IMR-90 (cell line): ENCODE measurements around the gene SF3B3. TPM values are rescaled to one million over a fixed set of nuclear protein-coding genes. Genes with fewer than 3 reads are reported as not detected.

Experiments
- ATAC-seq: fragments of 200-7000 bp; cut with Tn5 transposase; 2 replicates; pipeline ENCODE4 v1.9.1; 2020; ENCODE audit warnings: low read depth, mild to moderate bottlenecking, moderate library complexity
- BruUV-seq: library from RNA; stranded (reverse); fragments of 400-500 nt; replicated peaks from 2 replicates; lab custom pipeline; 2021; lab: Mats Ljungman, UMichigan
- CTCF ChIA-PET: fragments of 300-600 bp; formaldehyde crosslinking; extraction: SDS; loops from one replicate; lab custom pipeline; 2021; ENCODE audit warnings: antibody characterized with exemption; lab: Yijun Ruan, JAX
- POLR2A ChIA-PET: fragments of 300-600 bp; sonication (Branson Sonifier 250); formaldehyde crosslinking; loops from one replicate; lab custom pipeline; 2022; ENCODE audit warnings: antibody characterized with exemption; ENCODE audit not compliant: unreplicated experiment; lab: Charles Lee
- DNase-seq: peaks from one replicate; pipeline ENCODE4 v3.0.0; 2013
- H2AFZ ChIP-seq: replicated peaks from 2 replicates; pipeline ENCODE3; 2013; ENCODE audit warnings: low read length, mild to moderate bottlenecking; ENCODE audit not compliant: poor library complexity
- H2AK5ac ChIP-seq: 2 replicates; pipeline ENCODE4 v1.6.1; 2013; ENCODE audit warnings: low read depth, low read length, inconsistent platforms
- H2AK9ac ChIP-seq: replicated peaks from 2 replicates; pipeline ENCODE3; 2013; ENCODE audit warnings: mild to moderate bottlenecking, low read depth, low read length, moderate library complexity; ENCODE audit not compliant: poor library complexity
- H2BK120ac ChIP-seq: 2 replicates; pipeline ENCODE4 v1.6.1; 2013; ENCODE audit warnings: low read depth, low read length, inconsistent platforms
- H2BK15ac ChIP-seq: 3 replicates; pipeline ENCODE4 v1.6.1; 2013; ENCODE audit warnings: low read depth, low read length, inconsistent platforms
- H2BK20ac ChIP-seq: 2 replicates; pipeline ENCODE4 v1.6.1; 2013; ENCODE audit warnings: low read depth, mild to moderate bottlenecking, inconsistent platforms, low read length, moderate library complexity
- H2BK5ac ChIP-seq: 2 replicates; pipeline ENCODE4 v1.6.1; 2013; ENCODE audit warnings: mild to moderate bottlenecking, low read depth, low read length, inconsistent platforms; ENCODE audit not compliant: poor library complexity, severe bottlenecking
- H3K14ac ChIP-seq: replicated peaks from 2 replicates; pipeline ENCODE4 v1.6.1; 2013; ENCODE audit warnings: low read depth, low read length, inconsistent platforms
- H3K18ac ChIP-seq: 2 replicates; pipeline ENCODE4 v1.6.1; 2013; ENCODE audit warnings: low read depth, low read length, control low read depth
- H3K23ac ChIP-seq: 2 replicates; pipeline ENCODE4 v1.6.1; 2013; ENCODE audit warnings: low read depth, low read length, inconsistent platforms
- H3K27ac ChIP-seq: 2 replicates; pipeline ENCODE4 v1.5.1; 2013; ENCODE audit warnings: mild to moderate bottlenecking, control low read depth, low read length; ENCODE audit not compliant: insufficient read depth
- H3K27me3 ChIP-seq: 2 replicates; pipeline ENCODE4 v1.6.1; 2013; ENCODE audit warnings: low read length; ENCODE audit not compliant: control insufficient read depth, insufficient read depth
- H3K36me3 ChIP-seq: 2 replicates; pipeline ENCODE4 v1.6.1; 2013; ENCODE audit warnings: low read length, mixed read lengths; ENCODE audit not compliant: control insufficient read depth, insufficient read depth
- H3K4ac ChIP-seq: 2 replicates; pipeline ENCODE4 v1.6.1; 2013; ENCODE audit warnings: low read depth, low read length, inconsistent platforms
- H3K4me1 ChIP-seq: 2 replicates; pipeline ENCODE4 v1.6.1; 2013; ENCODE audit warnings: low read length, mixed read lengths; ENCODE audit not compliant: control insufficient read depth, insufficient read depth
- H3K4me2 ChIP-seq: 2 replicates; pipeline ENCODE4 v1.6.1; 2013; ENCODE audit warnings: low read depth, mild to moderate bottlenecking, control low read depth, low read length, moderate library complexity
- H3K4me3 ChIP-seq: 2 replicates; pipeline ENCODE4 v1.5.1; 2013; ENCODE audit warnings: low read depth, mild to moderate bottlenecking, control low read depth, low read length, moderate library complexity; ENCODE audit not compliant: insufficient read depth
- H3K56ac ChIP-seq: 2 replicates; pipeline ENCODE4 v1.6.1; 2013; ENCODE audit warnings: low read length, inconsistent platforms; ENCODE audit not compliant: insufficient read depth; ENCODE audit errors: extremely low read depth
- H3K79me1 ChIP-seq, 2 experiments: 2 replicates each; pipeline ENCODE4 v1.6.1; 2013; ENCODE audit warnings: low read length in 2 of 2, inconsistent platforms in 1 of 2, low read depth in 1 of 2
- H3K9ac ChIP-seq: 2 replicates; pipeline ENCODE4 v1.6.1; 2013; ENCODE audit warnings: low read depth, low read length, control low read depth
- H3K9me1 ChIP-seq: 2 replicates; pipeline ENCODE4 v1.6.1; 2013; ENCODE audit warnings: low read length, inconsistent platforms; ENCODE audit not compliant: insufficient read depth
- H3K9me3 ChIP-seq: 2 replicates; pipeline ENCODE4 v1.6.1; 2013; ENCODE audit warnings: low read length; ENCODE audit not compliant: control insufficient read depth, insufficient read depth
- H4K20me1 ChIP-seq: 2 replicates; pipeline ENCODE4 v1.6.1; 2013; ENCODE audit warnings: low read length, inconsistent platforms; ENCODE audit not compliant: insufficient read depth
- H4K5ac ChIP-seq: 2 replicates; pipeline ENCODE4 v1.6.1; 2013; ENCODE audit warnings: mild to moderate bottlenecking, low read depth, low read length, control low read depth
- H4K8ac ChIP-seq, 2 experiments: 2 replicates each; pipeline ENCODE4 v1.6.1; 2013; ENCODE audit warnings: low read depth in 2 of 2, low read length in 2 of 2, control low read depth in 1 of 2, inconsistent platforms in 1 of 2
- H4K91ac ChIP-seq: 2 replicates; pipeline ENCODE4 v1.6.1; 2013; ENCODE audit warnings: low read depth, low read length, inconsistent platforms; ENCODE audit not compliant: insufficient read depth
- BHLHE40 ChIP-seq: fragments of 150-350 bp; IDR thresholded peaks from 2 replicates; pipeline ENCODE4 v1.6.1; 2016; ENCODE audit warnings: mild to moderate bottlenecking, low read depth, low read length
- CEBPB ChIP-seq: IDR thresholded peaks from 2 replicates; pipeline ENCODE4 v1.6.1; 2012; ENCODE audit warnings: low read depth, low read length, improper control_type of control experiment
- CHD1 ChIP-seq: IDR thresholded peaks from 2 replicates; pipeline ENCODE4 v1.6.1; 2012; ENCODE audit warnings: low read depth, low read length, improper control_type of control experiment
- ELK1 ChIP-seq: fragments of 150-350 bp; IDR thresholded peaks from 2 replicates; pipeline ENCODE4 v1.6.1; 2016; ENCODE audit warnings: low read depth, mild to moderate bottlenecking, low read length, moderate library complexity, borderline replicate concordance
- FOS ChIP-seq: fragments of 150-350 bp; IDR thresholded peaks from 2 replicates; pipeline ENCODE4 v1.6.1; 2016; ENCODE audit warnings: low read depth, low read length
- MAFK ChIP-seq: IDR thresholded peaks from 2 replicates; pipeline ENCODE4 v1.6.1; 2012; ENCODE audit warnings: low read depth, low read length, improper control_type of control experiment
- MAZ ChIP-seq: IDR thresholded peaks from 2 replicates; pipeline ENCODE4 v1.6.1; 2012; ENCODE audit warnings: low read depth, mild to moderate bottlenecking, low read length, improper control_type of control experiment, moderate library complexity, borderline replicate concordance
- MXI1 ChIP-seq: IDR thresholded peaks from 2 replicates; pipeline ENCODE4 v1.6.1; 2012; ENCODE audit warnings: low read depth, mild to moderate bottlenecking, low read length, moderate library complexity, borderline replicate concordance
- NFE2L2 ChIP-seq: fragments of 150-350 bp; IDR thresholded peaks from 2 replicates; pipeline ENCODE4 v1.6.1; 2016; ENCODE audit warnings: low read depth, mild to moderate bottlenecking, low read length
- POLR2A ChIP-seq: IDR thresholded peaks from 2 replicates; pipeline ENCODE4 v1.6.1; 2012; ENCODE audit warnings: mild to moderate bottlenecking, low read depth, low read length
- RAD21 ChIP-seq: IDR thresholded peaks from 2 replicates; pipeline ENCODE4 v1.6.1; 2012; ENCODE audit warnings: low read length, improper control_type of control experiment
- RCOR1 ChIP-seq: IDR thresholded peaks from 2 replicates; pipeline ENCODE4 v1.6.1; 2012; ENCODE audit warnings: mild to moderate bottlenecking, low read length, improper control_type of control experiment; ENCODE audit not compliant: insufficient replicate concordance
- RFX5 ChIP-seq: IDR thresholded peaks from 2 replicates; pipeline ENCODE4 v1.8.0; 2012; ENCODE audit warnings: low read depth, mild to moderate bottlenecking, low read length, moderate library complexity
- SMC3 ChIP-seq: fragments of 150-350 bp; IDR thresholded peaks from 2 replicates; pipeline ENCODE4 v1.6.1; 2016; ENCODE audit warnings: low read depth, mild to moderate bottlenecking, antibody characterized with exemption, low read length, moderate library complexity
- USF2 ChIP-seq: fragments of 150-350 bp; IDR thresholded peaks from 2 replicates; pipeline ENCODE4 v1.6.1; 2017; ENCODE audit warnings: mild to moderate bottlenecking, antibody characterized with exemption, low read length, low read depth
- WGBS, 2 experiments: methylation state at CpG; one replicate each; pipeline versions ENCODE4 v1.1.5 to v1.1.7; 2013; ENCODE audit warnings: missing lambda C conversion rate in 2 of 2; ENCODE audit not compliant: insufficient read length in 1 of 2; ENCODE audit errors: extremely low coverage in 2 of 2; 5-methylcytosine and 5-hydroxymethylcytosine counted together
- dilution Hi-C: fragments of 300-500 bp; cut with HindIII; formaldehyde crosslinking; loops from one replicate; pipeline ENCODE4 v1.14.3; 2018; ENCODE audit warnings: low sequenced_read_pairs; ENCODE audit not compliant: unreplicated experiment
- in situ Hi-C: fragments of 300-500 bp; cut with MboI; formaldehyde crosslinking; loops from 3 replicates; pipeline ENCODE4 v1.14.3; 2019; ENCODE audit warnings: low sequenced_read_pairs, inconsistent platforms, mixed read lengths
- intact Hi-C: fragments of 100-400 bp; cut with micrococcal nuclease; formaldehyde crosslinking; loops from 2 replicates; pipeline ENCODE4 v1.10.0; 2022
- polyA plus RNA-seq, 3 experiments: library from polyadenylated mRNA; depleted of rRNA; stranded (reverse); fragments of >200 nt; gene quantifications; 2 replicates each; pipeline ENCODE4 v1.2.3, GENCODE V29; 2012; ENCODE audit warnings: low replicate concordance in 1 of 3
- total RNA-seq: library from RNA; depleted of rRNA; stranded (reverse); fragments of >200 nt; gene quantifications from 2 replicates; pipeline ENCODE4 v1.2.3, GENCODE V29; 2012
- TF ChIP-seq, protein P1 (sequence below): conservative IDR thresholded peaks from 2 replicates; pipeline ENCODE4 v1.5.1; 2012; ENCODE audit warnings: mild to moderate bottlenecking, low read depth, low read length, improper control_type of control experiment

SF3B3 gene
- total and polyA plus RNA-seq, 2 of the 4 experiments (the other 2 are of a cell fraction), result 97.9 to 134 TPM

GRCh38 chr16:70496513-70496912 is 27.1 kb upstream of the SF3B3 start:
- Histone ChIP-seq H3K18ac (no peak overlapping the region), H2BK5ac (no peak overlapping the region), H3K27me3 (no peaks in the 10 kb centered on the region), H3K4me2 (no peak overlapping the region), H3K9me3 (no peaks in the 10 kb centered on the region), H3K27ac (no peak overlapping the region), H3K9me1 (peaks cover 9% of the 10 kb centered on the region), H2AK5ac (no peak overlapping the region), H3K23ac (no peak overlapping the region), H3K79me1 (no peaks in the 10 kb centered on the region), H2BK20ac (no peak overlapping the region), H3K4me1 (peaks cover 3% of the 10 kb centered on the region), H3K14ac (no peak overlapping the region), H3K4ac (no peak overlapping the region), H2AK9ac (no peak overlapping the region), H4K8ac (no peak overlapping the region), H3K9ac (no peak overlapping the region), H3K4me3 (no peak overlapping the region), H3K56ac (no peak overlapping the region), H2BK15ac (no peak overlapping the region), H2BK120ac (no peak overlapping the region), H3K36me3 (peaks cover 47% of the 10 kb centered on the region), H4K91ac (no peak overlapping the region), H4K5ac (no peak overlapping the region), H4K20me1 (no peaks in the 10 kb centered on the region), H2AFZ (no peak overlapping the region)
- CTCF ChIA-PET, result no interaction called here
- dilution Hi-C loops, result no loop called here
- DNase-seq (no peak), ATAC-seq (no peak)
- intact Hi-C loops, result no loop called here
- TF ChIP-seq POLR2A (no peak), MXI1 (no peak), BHLHE40 (no peak), NFE2L2 (no peak), RAD21 (no peak), ELK1 (no peak), MAFK (no peak), FOS (no peak), RCOR1 (no peak), RFX5 (no peak), SMC3 (no peak), MAZ (no peak), USF2 (no peak), CHD1 (no peak), CEBPB (no peak)
- TF ChIP-seq, protein P1, sequence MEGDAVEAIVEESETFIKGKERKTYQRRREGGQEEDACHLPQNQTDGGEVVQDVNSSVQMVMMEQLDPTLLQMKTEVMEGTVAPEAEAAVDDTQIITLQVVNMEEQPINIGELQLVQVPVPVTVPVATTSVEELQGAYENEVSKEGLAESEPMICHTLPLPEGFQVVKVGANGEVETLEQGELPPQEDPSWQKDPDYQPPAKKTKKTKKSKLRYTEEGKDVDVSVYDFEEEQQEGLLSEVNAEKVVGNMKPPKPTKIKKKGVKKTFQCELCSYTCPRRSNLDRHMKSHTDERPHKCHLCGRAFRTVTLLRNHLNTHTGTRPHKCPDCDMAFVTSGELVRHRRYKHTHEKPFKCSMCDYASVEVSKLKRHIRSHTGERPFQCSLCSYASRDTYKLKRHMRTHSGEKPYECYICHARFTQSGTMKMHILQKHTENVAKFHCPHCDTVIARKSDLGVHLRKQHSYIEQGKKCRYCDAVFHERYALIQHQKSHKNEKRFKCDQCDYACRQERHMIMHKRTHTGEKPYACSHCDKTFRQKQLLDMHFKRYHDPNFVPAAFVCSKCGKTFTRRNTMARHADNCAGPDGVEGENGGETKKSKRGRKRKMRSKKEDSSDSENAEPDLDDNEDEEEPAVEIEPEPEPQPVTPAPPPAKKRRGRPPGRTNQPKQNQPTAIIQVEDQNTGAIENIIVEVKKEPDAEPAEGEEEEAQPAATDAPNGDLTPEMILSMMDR, result no peak
- WGBS, 2 experiments, result 100% methylated on average over 1 of the region's 6 CpGs; no CpG with 5 or more reads in 1 of the 2 experiments
- no TSS peak for BruUV-seq
- in situ Hi-C loops, result no loop called here
- POLR2A ChIA-PET, result no interaction called here
